ENCODE results near the gene GPC5.

Gene GPC5

GRCh38 chr13:91595677-91596076 lies 197.3 kb downstream of the GPC5 start:
- TF ChIP-seq CTCF (IDR thresholded peaks at IDR 0.05; ENCODE audit: low read depth, low read length), result no peak
- no peak for DNase-seq (ENCODE audit: low read depth, low spot score)
- in situ Hi-C loops (cut with HindIII; ENCODE audit: low sequenced_read_pairs), result no loop called here
- H3K4me3 ChIP-seq (ENCODE audit: low read depth, low read length), result no peak overlapping the region

DNA sequence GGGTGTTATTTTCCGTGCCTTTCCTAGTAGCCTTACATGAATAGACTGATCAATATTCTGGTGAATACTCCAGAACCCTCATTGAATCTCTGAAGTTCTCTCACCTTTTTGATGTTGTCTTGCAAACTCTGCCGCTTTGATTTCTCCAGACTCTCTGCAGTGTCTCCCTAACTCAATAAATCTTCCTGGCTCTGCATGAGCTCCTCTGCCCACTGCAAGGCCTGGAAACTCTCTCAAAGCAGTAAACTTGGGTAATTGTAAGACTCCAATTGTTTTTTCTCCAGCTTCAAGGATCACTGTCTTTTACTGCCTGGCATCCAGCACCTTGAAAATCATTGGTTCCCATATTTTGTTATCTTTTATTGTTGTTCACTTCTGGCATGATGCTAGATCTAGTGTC lies 198.4 kb downstream of the GPC5 start:
- H3K4me3 ChIP-seq (ENCODE audit: low read depth, low read length), result no peak overlapping the region
- DNase-seq (ENCODE audit: low read depth, low spot score), result no peak
- TF ChIP-seq CTCF (IDR thresholded peaks at IDR 0.05; ENCODE audit: low read depth, low read length), result no peak
- in situ Hi-C loops (cut with HindIII; ENCODE audit: low sequenced_read_pairs), result no loop called here

DNA sequence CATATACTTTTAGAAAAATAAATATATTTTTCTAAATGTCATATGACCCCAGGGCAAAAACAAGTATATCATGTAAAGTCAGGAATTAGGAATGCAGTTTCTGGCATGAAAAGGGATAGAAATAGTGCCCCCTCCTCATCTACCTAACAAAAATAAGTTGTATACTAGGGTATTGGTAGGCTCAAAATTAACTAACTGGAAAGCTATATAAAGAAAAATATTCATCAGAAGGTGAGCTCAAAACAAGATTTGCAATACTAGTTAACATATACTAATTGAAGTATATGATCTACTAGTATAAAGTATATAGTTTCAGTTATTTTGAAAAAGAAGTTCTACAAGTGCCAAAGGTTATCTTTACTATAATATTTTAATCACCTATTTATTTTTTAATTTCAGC lies 200.2 kb downstream of the GPC5 start:
- no peak for DNase-seq (ENCODE audit: low read depth, low spot score)
- TF ChIP-seq CTCF (IDR thresholded peaks at IDR 0.05; ENCODE audit: low read depth, low read length), result no peak
- in situ Hi-C loops (cut with HindIII; ENCODE audit: low sequenced_read_pairs), result no loop called here
- no peak overlapping the region for H3K4me3 ChIP-seq (ENCODE audit: low read depth, low read length)

- no peak for TF ChIP-seq CTCF (IDR thresholded peaks at IDR 0.05; ENCODE audit: low read depth, low read length)
- no peak overlapping the region for H3K4me3 ChIP-seq (ENCODE audit: low read depth, low read length)
- DNase-seq (ENCODE audit: low read depth, low spot score), result no peak
- in situ Hi-C loops (cut with HindIII; ENCODE audit: low sequenced_read_pairs), result no loop called here
These were observed 202.9 kb downstream of the GPC5 start for GRCh38 chr13:91601273-91601672.

DNA sequence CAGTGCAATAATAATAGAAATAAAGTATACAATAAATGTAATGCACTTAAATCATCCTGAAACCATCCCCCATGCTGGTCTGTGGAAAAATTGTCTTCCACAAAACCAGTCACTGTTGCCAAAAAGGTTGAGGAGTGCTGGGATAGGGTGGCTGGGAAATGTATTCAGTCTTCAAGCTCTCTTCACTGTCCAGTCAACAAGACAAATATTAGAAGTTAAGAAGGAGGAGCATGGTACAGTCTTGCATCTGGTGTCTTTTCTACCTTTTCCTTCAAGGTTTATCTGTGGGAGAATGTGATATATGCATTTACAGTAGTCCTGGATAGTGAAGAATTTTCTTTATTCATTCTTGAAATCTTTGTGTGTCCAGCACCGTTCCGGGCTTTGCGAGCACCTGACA lies 203.4 kb downstream of the GPC5 start:
- H3K4me3 ChIP-seq (ENCODE audit: low read depth, low read length), result no peak overlapping the region
- TF ChIP-seq CTCF (IDR thresholded peaks at IDR 0.05; ENCODE audit: low read depth, low read length), result no peak
- in situ Hi-C loops (cut with HindIII; ENCODE audit: low sequenced_read_pairs), result no loop called here
- no peak for DNase-seq (ENCODE audit: low read depth, low spot score)

GRCh38 chr13:91609353-91609752 lies 210.9 kb downstream of the GPC5 start:
- TF ChIP-seq CTCF (IDR thresholded peaks at IDR 0.05; ENCODE audit: low read depth, low read length), result no peak
- peak; percentile 6 for DNase-seq (ENCODE audit: low read depth, low spot score)
- H3K4me3 ChIP-seq (ENCODE audit: low read depth, low read length), result no peak overlapping the region
- in situ Hi-C loops (cut with HindIII; ENCODE audit: low sequenced_read_pairs), result no loop called here

GRCh38 chr13:91618315-91618714 lies 219.9 kb downstream of the GPC5 start:
- DNase-seq (ENCODE audit: low read depth, low spot score), result no peak
- no peak for TF ChIP-seq CTCF (IDR thresholded peaks at IDR 0.05; ENCODE audit: low read depth, low read length)
- in situ Hi-C loops (cut with HindIII; ENCODE audit: low sequenced_read_pairs), result no loop called here
- no peak overlapping the region for H3K4me3 ChIP-seq (ENCODE audit: low read depth, low read length)
